Vagina (tissue), 2 donors: ENCODE results near the gene FLRT2.

ENCODE experiments used
- POLR2A ChIP-seq, 2 donors: fragments of 450-650 bp; IDR thresholded peaks; one replicate each; pipeline ENCODE4 v1.6.1; 2017; ENCODE audit warnings: antibody characterized with exemption in 2 of 2, mild to moderate bottlenecking in 2 of 2, moderate library complexity in 2 of 2
- TF ChIP-seq, protein P1 (sequence below), 3 experiments: fragments of 450-650 bp in 2 of 3; fragments of 200-600 bp in 1 of 3; sonication (generic) in 1 of 3; IDR thresholded peaks; one replicate each; pipeline ENCODE4 v1.5.1; 2017 to 2019; ENCODE audit warnings: antibody characterized with exemption in 3 of 3, mild to moderate bottlenecking in 2 of 3, moderate library complexity in 2 of 3

DNA sequence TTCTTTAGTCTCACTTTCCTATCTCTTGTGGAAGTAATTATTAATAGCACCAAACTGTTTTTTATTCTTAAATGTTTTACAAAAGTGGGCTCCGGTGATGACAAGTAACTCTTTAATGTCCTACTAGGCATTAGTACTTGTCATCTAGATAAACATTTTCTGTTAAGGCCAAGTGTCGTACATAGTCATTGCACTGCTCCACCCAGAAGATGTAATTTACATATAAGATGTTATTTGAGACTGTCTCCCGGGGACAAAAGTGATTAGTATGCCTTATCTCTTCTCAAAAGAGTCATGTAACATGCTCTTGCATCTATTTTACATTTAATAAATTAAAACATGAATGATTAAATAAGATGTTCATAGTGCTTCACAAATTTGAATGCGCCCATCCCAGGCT is 88.4 kb downstream of the FLRT2 start:
- TF ChIP-seq, protein P1, sequence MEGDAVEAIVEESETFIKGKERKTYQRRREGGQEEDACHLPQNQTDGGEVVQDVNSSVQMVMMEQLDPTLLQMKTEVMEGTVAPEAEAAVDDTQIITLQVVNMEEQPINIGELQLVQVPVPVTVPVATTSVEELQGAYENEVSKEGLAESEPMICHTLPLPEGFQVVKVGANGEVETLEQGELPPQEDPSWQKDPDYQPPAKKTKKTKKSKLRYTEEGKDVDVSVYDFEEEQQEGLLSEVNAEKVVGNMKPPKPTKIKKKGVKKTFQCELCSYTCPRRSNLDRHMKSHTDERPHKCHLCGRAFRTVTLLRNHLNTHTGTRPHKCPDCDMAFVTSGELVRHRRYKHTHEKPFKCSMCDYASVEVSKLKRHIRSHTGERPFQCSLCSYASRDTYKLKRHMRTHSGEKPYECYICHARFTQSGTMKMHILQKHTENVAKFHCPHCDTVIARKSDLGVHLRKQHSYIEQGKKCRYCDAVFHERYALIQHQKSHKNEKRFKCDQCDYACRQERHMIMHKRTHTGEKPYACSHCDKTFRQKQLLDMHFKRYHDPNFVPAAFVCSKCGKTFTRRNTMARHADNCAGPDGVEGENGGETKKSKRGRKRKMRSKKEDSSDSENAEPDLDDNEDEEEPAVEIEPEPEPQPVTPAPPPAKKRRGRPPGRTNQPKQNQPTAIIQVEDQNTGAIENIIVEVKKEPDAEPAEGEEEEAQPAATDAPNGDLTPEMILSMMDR (IDR thresholded peaks at IDR 0.05): no peak
- TF ChIP-seq POLR2A (IDR thresholded peaks at IDR 0.05): no peak
